GM18498 (cell line): ENCODE measurements around the gene ZNF592.

Source experiments
- ATAC-seq: cut with Tn5 transposase; IDR thresholded peaks from one replicate; pipeline ENCODE4 v1.9.1; 2021; ENCODE audit warnings: mild to moderate bottlenecking, moderate library complexity; ENCODE audit not compliant: unreplicated experiment

ZNF592 gene, protein sequence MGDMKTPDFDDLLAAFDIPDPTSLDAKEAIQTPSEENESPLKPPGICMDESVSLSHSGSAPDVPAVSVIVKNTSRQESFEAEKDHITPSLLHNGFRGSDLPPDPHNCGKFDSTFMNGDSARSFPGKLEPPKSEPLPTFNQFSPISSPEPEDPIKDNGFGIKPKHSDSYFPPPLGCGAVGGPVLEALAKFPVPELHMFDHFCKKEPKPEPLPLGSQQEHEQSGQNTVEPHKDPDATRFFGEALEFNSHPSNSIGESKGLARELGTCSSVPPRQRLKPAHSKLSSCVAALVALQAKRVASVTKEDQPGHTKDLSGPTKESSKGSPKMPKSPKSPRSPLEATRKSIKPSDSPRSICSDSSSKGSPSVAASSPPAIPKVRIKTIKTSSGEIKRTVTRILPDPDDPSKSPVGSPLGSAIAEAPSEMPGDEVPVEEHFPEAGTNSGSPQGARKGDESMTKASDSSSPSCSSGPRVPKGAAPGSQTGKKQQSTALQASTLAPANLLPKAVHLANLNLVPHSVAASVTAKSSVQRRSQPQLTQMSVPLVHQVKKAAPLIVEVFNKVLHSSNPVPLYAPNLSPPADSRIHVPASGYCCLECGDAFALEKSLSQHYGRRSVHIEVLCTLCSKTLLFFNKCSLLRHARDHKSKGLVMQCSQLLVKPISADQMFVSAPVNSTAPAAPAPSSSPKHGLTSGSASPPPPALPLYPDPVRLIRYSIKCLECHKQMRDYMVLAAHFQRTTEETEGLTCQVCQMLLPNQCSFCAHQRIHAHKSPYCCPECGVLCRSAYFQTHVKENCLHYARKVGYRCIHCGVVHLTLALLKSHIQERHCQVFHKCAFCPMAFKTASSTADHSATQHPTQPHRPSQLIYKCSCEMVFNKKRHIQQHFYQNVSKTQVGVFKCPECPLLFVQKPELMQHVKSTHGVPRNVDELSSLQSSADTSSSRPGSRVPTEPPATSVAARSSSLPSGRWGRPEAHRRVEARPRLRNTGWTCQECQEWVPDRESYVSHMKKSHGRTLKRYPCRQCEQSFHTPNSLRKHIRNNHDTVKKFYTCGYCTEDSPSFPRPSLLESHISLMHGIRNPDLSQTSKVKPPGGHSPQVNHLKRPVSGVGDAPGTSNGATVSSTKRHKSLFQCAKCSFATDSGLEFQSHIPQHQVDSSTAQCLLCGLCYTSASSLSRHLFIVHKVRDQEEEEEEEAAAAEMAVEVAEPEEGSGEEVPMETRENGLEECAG (N-terminal part only)

DNA sequence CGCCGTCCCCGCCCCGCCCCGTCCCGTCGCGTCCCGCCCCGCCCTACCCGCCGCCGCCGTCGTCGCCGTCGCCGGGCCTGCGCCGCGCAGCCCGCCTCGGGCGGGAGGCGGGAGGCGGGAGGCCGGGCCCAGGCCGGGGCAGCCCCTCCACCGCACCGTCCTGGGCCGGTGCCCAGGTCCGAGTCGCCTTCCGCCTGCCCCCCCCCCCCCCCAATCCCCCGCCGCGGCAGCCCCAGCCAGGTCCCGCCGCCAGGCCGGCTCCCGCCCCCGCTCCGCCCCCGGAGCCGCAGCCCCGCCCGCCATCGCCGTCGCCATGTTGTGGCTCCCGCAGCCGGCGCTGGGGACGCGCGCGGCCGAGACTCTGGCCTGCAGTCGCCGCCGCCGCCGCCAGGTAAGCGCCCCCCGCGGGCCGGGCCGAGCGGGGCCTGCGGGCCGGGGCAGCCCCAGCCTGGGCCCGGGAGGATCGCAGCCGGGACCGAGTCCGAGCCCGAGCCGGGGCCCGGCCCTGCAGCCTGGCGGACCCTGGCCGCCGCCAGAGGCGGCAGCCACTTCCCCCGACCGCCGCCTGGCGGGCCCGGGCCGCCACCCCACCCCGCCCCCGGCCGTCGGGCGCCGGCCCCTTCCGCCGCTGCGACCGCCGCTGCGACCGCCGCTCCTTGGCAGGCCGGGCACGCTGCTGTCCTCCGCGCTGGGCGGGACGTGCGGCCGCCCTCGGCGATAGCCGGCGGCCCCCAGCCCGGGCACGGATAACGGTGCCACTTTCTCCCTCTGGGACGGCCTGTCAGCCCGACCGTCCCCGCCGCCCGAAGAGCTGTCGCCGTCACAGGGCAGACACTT lies at the start of gene ZNF592:
TSS of gene ZNF592 (plus strand) at position 319 of the 837 bp plus-strand sequence. CDS start 34,084 bp downstream, outside the sequence.
- peak; percentile 67 for ATAC-seq

DNA sequence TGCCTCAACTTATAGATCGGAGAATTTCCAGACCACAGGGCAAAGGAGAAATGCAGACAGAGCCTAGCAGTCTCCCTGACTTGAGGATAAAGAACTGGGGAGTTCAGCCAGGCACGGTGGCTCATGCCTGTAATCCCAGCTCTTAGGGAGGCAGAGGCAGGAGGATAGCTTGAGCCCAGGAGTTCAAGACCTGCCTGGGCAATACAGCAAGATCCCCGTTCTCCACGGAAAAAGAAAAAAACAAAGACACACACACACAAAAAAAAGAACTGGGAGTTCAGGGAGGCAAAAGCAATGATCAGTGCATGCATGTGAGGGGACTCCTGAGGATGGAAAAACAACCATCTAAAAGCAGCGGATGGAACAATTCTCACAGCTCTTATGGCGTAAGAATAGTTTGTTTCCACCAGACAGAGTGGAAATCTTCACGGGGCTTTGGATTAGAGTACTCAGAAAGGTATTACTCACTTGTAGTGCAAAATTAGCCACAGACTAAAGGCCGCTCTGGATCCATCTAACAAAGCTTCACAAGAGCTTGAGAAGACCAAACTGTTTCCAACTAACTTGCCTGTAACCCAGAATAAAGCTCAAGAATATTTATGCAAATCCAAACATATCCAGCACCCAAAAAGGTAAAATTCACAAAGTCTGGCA lies 48.7 kb upstream of the ZNF592 start:
- ATAC-seq: no peak

DNA sequence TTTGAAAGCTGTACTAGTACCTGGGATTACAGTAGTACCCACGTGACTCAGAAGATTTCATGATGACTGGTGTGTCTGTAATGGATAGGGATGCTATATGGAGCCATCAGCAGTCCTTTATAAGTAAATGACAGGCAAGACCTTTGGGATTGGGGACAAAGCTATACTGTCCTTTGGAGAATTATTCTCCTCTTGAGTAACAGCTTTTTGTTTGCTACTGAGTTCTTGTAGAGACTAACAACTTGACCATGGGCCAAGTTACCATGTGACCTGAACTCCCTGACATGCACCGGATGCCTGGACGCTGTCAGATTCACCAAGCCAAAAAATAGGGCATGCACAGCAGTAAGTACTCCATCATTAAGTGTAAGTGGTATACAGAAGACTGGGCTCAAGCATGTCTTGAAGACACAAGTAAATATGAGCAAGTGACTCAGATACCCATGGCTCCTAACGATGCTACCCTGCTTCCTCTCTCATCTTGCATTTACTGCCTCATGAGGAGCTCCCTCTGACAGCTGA lies 45.4 kb upstream of the ZNF592 start:
- ATAC-seq: no peak

DNA sequence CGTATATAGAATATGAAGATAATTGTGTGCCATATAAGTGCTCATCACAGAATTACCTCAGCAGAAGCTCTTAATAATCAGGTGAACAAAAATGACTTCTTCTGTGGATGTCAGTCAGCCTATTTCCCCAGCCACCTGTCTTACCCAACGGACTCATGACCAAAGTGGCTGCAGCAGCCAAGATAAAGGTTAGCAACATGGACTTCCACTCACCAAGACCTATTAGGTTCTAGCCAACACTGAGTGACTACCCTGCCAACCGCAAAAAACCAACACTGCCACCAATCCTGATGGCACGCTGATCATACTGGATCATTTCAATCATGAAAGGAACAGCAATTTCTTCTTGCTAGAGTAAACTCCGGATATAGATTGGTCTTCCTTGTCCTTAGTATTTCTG lies 44.6 kb upstream of the ZNF592 start:
- no peak for ATAC-seq

DNA sequence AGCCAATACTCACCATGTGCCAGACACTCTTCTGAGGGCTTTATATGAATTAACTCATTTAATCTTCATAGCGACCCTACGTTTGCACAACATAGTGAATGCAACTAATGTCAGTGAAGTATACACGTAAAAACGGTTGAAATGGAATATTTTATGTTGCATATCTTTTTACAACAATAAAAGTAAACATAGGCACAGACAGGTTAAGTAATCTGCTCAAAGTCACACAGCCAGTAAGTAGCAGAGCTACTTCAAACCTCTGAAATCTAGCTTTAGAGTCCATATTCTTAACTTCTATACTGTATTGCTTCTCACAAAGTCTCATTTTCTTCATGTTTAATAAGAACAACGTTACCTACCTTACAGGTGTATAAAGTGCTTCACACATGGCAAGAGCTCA lies 34.0 kb upstream of the ZNF592 start:
- no peak for ATAC-seq

DNA sequence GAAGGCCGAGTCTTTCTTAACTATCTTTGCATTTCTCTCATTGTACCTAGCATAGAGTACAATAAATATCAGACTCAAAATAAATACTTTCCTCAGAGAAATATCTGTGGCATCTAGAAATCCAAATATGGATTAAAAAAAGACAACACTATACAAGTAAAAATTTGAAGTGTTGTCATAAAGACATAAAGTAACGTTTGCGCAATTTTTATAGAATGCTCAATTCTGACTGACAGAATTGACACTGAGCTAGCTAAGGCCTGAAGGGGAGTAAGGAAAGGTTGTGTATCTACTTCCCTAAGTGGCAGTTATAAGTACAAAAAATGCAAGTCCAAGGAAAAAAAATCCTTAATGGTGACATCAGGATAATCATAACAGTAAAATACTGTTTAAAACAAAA lies 33.6 kb upstream of the ZNF592 start:
- ATAC-seq: no peak

DNA sequence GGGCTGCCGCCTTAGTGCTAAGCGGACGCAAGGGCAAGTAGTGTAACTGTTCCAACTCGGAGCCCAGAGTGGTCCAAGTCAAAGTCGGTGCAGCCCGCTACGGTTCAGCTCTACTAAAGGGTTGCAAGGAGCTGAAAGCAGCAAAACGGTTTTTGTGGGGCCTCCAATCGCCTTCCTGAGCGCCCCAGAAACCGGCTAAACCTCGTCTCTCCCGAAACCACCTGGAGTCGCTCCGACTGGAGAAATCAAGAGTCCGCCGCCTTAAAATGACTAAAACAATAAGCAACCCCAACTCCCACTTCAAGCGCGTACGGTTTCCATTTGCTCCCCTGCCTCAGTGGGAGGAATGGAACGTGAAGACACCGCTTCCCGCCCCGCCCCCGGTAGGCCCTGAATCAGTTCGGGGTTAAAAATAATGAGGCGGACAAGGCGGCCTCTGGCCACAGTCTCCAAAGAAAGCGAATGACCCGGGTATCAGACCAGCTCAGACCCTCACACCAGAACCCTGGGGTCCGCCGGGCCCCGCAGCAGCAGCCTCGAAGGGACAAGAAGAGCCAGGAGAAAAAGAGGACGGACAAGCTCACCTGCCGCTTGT lies 32.9 kb upstream of the ZNF592 start:
- no peak for ATAC-seq

DNA sequence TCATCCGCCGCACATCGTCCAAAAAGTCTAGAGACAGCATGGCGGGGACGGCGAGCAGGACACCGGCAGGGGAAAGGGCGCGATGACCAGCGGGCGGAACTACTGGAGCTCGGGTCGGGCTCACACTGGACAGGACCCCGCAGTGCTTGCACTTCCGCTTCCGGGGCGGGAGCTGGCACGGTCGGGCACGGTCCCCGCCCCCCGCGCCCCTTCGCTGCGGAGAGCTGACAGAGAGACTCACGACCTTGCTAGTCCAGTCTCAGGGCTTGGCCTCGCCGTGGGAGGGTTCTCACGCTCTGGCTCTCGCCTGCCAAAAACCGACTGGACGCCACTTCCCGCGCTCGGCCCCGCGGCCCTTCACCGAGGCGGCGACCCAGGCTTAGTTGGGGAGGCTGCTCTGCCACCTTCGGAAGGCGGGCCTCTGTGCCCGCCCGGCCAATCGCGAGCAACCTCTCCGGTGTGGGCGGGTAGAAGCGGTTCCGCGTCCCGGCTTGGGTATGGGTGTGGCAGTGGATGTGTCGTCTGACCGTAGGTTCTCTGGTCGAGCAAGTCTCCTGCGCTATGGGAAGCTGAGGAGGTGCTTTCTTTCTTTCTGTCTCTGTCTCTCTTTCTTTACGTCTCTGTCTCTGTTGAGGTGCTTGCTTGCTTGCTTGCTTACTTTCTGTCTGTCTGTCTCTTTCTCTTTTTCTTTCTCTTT lies 32.2 kb upstream of the ZNF592 start, which contains the start of gene SEC11A:
TSS of gene SEC11A (minus strand) at position 104 of the 697 bp plus-strand sequence. CDS start at position 40, 64 bp downstream.
- peak; percentile 96 for ATAC-seq

DNA sequence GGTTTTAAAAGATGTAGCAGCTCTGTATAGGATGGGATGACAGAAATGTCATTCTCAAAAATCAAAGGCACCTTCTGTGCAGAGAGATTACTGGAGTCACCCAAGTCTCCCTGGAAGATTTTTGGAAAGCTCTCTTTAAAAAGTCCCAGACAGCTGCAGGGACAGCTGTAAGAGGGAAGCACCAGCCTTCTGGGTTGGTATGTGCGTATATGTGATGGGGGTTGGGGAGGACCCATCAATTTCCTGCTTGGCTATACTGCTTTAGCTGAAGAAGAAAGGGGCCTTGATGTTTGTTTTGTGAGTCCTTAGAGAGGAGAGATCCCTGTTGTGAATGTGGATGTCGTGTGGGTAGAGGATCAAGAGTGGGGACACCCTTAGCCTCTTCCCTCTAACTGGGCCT lies 27.0 kb upstream of the ZNF592 start:
- ATAC-seq: no peak

DNA sequence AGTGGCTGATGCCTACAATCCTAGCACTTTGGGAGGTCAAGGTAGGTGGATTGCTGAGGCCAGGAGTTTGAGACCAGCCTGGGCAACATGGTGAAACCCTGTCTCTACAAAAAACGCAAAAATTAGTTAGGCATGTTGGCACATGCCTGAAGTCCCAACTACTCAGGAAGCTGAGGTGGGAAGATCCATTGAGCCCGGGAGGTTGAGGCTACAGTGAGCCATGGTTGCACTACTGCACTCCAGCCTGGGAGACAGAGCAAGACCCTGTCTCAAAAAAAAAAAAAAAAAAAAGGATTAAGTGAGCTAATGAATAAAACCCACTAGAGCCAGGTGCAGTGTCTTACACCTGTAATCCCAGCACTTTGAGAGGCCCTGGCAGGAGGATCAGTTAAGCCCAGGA lies 25.8 kb upstream of the ZNF592 start:
- ATAC-seq: no peak

DNA sequence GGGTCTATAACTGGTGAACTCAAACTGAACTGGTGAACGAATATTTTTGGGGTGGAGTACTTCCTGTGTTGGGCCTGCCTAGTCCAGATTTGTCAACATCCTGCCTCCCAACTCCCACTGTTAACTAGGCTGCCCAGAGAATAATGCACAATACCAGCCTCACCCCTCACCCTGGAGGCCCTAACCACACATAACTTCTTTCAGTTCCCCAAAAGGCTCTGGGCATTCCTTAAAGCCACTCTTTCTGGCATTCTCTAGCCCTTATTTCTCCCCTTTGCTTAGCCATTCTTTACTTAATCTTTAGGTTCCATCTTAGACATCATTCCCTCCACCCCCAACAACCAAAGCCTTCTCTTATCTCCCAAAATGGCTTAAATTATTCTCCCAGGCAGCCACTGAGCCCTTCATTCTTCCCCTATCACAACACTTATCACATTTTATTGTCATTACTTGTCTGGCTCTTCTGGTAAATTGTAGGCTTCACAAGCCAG lies 23.3 kb upstream of the ZNF592 start:
- peak; percentile 71 for ATAC-seq

DNA sequence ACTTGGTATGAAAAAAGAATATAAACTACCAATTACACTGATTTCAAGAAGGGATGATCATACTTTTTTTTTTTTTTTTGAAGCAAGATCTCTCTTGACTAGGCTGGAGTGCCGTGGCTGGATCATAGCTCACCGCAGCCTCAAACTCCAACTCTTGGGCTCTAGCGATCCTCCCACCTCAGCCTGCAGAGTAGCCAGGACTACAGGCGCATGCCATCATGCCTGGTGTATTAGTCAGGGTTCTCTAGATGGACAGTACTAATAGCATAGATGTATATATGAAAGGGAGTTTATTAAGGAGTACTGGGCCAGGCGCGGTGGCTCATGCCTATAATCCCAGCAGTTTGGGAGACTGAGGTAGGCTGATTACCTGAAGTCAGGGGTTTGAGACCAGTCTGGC lies 21.0 kb upstream of the ZNF592 start:
- no peak for ATAC-seq

DNA sequence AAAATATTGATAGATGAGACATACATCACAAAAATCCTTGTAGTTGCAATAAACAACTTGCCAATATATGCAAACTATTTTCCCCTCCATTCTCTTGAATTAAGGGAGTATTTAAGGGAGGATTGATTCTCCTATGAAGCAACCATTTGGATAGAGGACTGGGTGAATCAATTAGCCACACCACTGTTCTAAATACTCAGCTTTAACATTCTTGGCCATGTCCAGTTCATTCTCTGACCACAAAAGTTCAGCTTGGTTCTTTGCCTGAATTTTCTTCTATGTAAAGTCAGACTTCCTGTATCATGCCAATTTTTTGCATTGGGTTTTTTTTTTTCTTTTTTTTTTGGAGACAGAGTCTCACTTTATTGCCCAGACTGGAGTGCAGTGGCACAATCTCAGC lies 16.6 kb upstream of the ZNF592 start:
- ATAC-seq: no peak

DNA sequence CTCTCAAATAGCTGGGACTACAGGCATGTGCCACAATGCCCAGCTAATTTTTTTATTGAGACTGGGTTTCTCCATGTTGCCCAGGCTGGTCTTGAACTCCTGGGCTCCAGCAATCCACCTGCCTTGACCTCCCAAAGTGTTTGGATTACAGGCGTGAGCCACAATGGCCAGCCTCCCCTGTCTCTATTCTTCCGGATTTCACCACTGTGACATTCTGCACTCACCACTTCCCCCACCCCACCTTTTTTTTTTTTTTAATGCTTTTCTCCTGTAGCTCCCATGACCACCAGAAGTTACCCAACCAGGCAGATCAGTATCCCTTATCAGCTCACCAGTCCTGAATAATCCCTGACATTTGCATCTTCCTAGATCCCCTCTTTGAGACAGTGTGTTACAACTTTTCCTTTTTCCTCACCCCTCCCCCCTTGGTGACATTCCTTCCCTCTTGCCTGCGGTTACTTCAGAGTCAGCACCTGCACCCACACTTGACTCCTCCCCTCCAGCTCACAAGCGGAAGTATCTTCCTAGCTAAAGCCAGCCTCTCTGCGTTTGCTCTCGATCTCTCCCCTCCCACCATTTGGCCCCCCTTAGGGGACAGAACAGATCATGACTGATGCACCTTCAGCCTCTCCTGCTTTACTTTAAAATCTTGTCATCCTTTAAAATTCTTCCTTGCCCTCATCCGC lies 13.5 kb upstream of the ZNF592 start:
- peak; percentile 70 for ATAC-seq

DNA sequence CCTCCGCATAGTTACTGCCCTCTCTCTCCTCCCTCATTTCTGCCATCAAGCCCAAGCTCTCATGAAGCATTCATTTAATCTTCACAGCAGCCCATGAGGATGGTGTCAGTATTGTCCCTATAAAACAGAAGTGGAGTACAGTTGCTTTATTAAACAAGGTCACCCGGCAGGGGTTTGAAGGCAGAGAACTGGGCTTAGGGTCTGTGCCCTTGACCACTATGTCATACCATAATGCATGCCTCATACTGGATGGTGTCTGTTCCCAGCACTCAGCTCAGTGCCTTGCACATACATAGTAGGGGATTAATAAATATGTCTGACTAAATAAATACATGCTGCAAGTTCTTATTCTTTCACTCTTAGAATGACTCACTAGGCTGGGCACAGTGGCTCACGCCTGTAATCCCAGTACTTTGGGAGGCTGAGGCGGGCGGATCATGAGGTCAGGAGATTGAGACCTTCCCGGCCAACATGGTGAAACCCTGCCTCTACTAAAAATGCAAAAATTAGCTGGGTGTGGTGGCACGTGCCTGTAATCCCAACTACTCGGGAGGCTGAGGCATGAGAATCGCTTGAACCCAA lies 12.8 kb upstream of the ZNF592 start:
- ATAC-seq: peak; percentile 33

DNA sequence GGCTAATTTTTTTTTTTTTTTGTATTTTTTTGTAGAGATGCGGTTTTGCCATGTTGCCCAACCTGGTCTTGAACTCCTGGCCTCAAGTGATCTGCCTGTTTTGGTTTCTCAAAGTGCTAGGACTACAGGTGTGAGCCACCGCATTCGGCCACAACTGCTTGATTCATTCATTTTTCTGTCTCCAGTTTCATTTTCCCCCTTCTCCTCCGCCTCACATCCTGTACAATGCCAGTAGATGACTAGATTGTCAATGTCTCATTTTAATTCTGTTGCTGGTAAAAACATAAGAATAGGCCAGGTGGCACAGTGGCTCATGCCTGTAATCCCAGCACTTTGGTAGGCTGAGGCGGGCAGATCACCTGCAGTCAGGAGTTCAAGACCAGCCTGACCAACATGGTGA lies 12.0 kb upstream of the ZNF592 start:
- ATAC-seq: peak; percentile 67

DNA sequence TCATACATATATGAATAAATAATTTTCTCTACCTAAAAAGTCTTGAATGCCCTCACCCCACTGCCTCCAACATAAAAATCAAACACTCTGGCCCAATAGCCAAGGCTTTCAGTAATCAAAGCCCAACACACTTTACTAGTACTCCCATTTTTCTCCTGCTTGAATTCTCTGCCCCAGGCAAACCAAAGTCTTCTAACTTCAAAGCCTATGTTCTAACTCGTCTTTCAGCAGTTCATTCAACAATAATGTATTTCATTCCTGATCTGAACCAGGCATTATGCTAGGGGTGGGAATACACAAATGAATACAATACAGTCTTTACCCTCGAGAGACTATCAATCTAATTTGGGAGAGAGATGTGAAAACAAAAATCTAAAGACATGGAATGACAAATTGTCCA lies 11.4 kb upstream of the ZNF592 start:
- no peak for ATAC-seq
